Right renal pelvis (tissue), 4 donors: ENCODE measurements around the gene ADAMTS12. TPM values are rescaled to one million over a fixed set of nuclear protein-coding genes. Genes with fewer than 3 reads are reported as not detected.

Source experiments
- DNase-seq, 4 donors: peaks; one replicate each; pipeline ENCODE4 v3.0.0-alpha.2; 2013; ENCODE audit warnings: low read depth in 4 of 4, low spot score in 3 of 4, missing footprints in 1 of 4
- polyA plus RNA-seq, 4 donors: library from polyadenylated mRNA; unstranded; fragments of 120-200 nt; gene quantifications; one replicate each; pipeline ENCODE4 v1.2.1, GENCODE V29; 2013; ENCODE audit not compliant: insufficient read length in 4 of 4

The ADAMTS12 gene
- polyA plus RNA-seq, 4 donors: 14.3 to 17.8 (median 15.9) TPM

DNA sequence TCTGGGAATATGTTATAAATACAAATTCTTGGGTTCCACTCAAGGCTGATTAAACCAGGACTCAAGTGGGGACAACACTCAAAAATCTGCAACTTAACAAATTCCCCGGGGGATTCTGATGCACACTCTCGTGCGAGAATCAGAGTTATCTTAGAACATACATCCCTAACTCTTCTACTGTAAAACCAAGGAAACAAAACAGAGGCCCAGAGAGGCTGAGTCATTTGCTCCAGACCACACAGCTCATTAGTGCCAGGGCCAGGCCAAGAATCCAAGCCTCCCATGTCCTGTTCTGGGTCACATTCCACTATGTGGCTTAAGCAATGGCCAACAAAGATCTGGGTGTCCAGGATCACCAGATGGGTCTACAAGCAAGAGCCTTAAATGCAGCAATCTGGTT lies 166.0 kb downstream of the ADAMTS12 start:
- no peak for DNase-seq

DNA sequence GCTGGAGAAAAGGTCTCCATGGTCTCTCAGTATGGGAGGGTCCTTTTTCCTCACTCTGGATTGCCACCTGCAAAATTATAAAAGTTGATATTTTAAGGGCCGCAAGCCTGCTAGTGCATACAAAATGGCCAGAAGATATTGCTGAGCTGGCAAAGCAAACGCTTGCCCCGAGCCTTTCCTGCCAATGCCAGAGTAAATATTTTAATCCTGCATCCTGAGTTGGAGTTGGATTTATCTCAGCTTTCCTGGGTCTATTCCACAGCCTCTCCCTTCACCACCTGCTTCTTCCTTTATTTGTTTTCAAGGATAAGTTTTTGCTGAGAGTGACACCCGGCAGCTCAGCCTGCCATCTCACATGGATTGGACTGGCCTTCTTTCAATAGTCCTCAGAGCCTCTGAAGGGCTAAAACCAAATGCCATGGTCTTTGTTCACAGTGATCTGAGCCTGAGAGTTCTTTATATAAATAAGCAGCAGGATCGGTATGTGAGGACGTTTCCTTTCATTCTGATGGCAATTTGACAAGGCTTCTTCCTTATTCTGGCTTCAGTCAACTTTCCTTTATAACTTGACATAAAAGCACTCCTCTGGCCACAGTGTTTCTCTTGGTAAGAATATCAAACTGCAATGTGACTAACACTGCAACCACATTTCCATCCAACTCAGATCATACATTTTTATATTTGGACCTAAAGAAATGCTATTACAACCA lies 170.1 kb downstream of the ADAMTS12 start:
- no peak for DNase-seq

DNA sequence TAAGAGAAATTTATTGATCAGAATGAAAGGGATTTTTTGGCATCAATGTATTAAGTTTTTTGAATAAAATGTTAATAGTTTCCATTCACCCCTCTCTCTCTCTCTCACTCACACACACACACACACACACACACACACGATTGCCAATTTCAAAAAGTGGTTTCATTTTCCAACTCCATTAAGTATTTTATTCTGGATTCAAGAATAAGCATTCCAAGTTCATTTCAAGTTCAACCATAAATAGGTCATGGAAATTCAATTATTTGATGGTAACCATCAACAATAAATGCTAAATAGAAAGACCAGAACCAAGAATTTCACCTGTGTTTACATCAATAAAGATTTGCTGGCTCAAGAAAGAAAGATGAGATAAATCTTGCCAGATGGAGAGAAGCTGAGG lies 171.6 kb downstream of the ADAMTS12 start:
- DNase-seq: no peak

DNA sequence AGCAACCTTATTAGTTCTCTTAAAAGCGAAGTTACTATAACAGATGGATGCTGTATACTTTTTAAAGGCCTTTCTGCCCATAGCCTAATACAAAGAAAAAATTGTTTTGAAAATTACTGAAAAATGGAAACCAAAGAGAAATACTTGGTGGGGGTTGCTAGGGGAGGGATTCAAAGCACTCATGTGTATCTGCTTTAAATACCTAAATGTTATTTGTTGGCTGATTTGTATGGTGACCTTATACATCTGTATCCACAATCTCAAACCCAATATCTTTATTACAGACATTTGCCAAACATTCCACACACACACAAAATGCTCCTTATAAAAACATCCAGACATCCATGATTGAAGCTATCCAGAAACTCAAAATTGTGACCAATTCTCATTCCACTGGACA lies 172.0 kb downstream of the ADAMTS12 start:
- no peak for DNase-seq

DNA sequence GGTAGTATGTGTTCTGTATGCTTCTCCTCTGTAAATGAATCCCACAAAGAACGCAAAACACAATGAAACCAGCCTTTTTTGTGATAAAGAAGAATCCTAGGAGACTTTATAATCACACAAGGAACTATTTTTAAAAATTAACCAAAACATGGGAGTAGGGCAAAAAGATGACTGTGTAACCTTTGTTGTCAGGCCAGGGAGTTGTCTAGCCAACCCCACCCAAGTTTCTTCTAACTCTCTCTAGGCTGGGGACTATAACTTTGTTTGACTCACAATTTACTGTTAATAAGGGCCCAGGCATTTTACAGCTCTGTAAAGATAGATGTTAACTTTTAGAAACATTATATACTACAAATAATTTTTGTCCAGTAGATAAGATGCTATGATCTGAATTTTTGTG lies 176.1 kb downstream of the ADAMTS12 start:
- no peak for DNase-seq

DNA sequence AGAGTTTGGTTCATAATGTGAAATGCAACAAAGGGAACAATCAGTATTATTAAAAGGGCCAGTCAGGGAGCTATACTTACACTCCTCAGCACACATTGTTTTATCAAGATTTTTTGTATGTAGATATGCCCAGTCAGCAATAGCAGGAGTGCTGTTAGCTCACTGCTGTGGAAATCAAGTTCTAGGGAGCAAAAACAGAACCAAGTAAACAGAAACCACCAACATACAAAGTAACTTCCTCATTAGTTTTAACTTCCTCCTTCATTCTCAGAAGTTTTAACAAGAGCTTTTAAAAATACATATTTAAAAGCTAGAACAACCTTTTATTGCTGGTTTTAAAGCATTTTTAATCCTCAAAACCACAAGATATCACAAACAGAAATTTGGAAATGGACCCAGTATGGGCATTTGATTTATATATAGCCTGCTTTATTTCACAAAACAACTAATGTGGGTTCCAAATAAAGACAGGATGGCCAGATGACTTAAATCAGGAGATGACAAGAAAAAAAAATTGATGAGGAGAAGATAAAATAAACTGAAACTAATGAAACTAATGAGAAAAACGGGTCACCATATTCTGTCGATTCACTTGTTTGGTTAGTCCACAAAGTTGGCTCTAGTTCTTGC lies 178.5 kb downstream of the ADAMTS12 start:
- no peak for DNase-seq

DNA sequence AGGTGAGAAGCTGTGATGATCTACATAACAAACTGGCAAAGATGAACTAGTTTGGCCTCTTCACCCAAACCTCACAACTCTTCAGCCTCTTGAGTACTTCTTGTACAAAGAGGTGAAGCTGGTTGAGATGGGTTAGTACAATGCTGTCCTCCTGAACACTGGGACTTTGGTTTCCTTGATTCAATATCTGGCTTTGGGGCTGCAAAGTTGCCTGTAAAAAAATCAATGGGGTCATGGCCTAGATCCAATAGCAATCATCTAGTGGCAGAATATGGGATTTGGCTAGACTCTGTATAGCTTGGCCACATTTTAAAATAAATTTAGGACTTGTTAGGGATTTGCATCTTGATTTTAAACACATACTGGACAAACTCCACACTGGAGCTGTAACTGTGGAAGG lies 179.1 kb downstream of the ADAMTS12 start:
- DNase-seq: no peak

DNA sequence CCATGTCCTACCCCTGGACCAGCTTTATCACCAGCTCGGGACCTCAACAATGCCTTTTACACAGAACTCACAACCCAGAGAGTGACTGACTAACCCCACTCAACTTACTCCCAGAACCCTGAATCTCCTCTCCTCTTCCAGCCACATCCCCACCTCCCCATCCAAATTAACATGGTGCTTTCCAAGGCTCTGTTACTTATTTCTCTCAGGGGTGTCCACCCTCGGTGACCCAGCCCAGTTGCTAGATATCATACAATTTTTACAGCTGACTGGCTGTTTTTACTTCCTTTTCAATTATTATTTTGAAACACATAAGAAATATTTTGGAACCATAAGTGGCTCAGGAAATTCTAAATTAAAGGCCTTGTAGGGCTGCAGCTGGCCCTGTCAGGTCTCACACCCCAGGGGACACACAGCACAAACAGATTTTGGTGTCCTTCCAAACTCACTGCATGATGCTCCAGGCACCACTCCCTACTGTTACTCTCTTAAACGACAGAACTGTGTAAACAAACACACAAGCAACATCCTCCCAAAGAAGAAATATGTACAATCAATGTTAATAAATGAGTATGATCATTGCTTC lies 180.6 kb downstream of the ADAMTS12 start:
- DNase-seq: no peak

DNA sequence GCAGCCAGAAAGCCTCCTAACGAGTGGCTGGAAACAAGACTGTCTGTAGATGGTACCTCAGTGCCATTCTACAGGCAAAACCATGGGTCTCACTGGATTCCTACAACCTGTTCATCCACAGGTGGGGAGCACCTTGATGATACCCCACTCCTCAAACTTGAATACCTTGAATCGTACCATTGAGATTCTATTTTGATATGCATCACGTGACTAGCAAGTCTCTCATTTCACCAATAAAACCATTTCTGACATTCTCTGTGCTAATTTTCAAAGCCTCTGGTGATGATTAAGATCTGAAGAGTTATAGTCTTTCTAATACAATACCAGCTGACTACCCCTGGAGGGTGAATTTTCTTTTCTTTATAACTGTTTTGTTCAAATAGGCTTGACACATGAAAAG lies 188.9 kb downstream of the ADAMTS12 start:
- DNase-seq: no peak

DNA sequence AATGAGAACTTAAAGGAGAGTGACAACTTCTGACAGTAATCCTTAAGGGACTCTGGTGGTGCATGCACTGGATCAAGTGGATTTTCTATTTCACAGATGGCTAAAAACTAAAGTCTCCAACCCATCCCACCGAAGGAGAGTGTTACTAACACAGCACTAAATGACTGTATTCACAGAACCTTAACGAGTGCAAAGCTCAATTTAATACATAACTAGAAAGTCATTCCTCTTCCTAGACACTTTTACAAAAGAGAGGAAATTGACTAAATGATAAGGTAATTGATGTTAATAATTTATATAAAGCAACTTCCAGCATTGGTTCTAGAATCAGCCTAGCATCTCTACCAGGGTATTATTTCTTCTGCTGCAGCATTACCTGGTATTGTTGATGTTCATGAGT lies 189.8 kb downstream of the ADAMTS12 start:
- DNase-seq: no peak

DNA sequence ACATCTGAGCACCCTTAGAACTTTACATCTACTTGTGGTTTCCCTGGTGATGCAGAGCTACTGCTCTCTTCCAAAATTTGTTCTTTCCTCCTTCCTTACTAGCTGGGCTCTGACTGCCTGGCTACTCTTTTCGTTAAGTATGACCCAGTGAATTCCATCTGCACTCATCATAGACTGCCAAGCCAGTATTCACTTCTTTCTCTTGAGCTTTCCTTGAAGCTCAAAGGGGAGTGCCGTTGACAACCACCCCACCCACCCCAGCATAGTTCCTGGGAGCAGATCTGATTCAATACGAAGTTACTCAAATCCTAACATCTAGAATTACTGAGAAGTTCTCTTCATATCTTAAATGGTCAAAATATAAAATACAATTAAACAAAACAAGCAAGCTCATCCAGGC lies 190.5 kb downstream of the ADAMTS12 start:
- no peak for DNase-seq

DNA sequence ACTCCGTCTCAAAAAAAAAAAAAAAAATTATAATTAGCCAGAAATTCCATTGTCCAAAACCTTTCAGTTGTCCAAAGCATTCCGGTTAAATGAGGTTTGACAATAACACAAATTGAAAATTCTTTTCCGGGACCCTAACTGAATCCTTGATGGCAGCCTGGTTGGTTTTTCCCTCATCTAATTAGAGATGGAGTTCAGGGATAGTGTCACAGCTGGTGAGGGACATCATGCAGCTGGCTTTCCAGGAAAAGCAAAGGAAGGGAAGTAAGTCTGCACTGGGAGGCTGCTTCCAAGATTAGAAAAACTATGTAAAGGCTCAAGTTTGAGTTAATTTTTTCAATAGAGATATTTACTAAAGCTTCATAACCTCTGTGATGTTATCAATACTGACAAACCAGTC lies 195.4 kb downstream of the ADAMTS12 start:
- no peak for DNase-seq

DNA sequence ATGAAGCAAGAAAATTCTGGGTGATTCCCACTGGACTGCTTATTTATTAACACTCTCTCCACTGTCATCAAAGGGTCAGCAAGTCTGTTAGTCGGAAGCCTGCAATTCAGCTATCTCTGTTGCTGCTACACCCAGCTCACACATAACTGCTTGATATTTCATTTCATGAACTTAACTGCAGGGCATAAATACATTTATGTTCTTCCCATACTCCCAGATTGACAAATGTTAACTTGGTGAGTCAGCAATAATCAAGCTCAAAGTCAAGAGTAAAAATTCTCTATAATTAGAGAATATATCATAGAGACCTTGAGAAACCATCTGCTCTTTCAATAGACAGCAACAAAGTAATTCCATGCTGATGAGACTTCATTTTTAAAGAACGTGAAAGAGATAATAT lies 198.8 kb downstream of the ADAMTS12 start:
- DNase-seq: no peak

DNA sequence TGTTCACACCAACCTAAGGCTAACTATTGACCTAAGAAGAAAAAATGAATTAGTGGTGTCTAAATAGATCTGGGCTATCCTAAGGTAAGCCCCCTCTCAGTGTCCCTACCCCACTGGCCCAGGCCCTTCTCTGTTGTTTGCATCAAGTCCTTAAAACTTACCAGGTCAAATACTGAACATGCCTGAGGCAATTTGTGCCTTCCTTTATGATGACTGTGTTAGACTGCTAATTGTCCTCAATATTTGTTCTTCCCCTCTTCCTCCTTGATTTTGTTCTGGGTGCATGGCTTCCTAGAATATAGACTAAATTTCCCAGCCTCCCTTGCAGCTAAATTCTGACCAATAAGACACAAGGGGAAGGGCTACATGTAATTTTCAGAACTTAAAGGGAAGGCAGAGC lies 199.9 kb downstream of the ADAMTS12 start:
- no peak for DNase-seq

DNA sequence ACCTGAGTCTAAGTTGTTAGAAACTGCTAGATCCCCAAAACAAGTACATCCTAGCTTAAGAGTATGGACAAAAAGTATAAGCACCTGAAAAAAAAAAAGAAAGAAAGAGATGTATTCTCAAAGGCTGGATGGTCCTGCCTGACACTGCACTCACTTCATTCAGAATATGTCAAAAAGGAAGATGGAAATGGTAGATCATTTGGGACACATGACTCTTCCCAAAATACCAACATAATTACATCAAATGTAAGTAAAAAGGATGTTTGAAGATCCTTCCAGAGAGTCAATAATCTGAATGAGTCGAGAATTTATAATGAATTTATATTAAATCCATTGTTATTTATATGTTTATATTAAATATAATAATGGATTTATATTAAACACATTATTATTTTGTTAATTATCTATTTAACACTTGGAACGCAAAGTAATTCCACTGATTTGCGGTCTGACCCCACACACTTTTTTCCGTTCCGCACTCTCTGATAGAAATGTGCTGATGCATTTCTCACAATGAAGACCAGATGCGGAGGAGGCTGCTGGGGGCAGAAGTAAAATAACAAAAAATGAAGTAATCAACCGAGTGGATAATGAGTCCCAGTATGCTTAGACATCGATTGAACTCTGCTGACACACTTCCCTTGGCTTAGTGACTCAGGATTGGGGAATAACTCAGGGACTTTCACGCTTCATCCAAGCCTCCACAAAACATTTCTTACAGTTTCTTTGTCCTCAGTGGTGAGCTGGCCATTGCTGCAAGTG lies 201.2 kb downstream of the ADAMTS12 start:
- no peak for DNase-seq

DNA sequence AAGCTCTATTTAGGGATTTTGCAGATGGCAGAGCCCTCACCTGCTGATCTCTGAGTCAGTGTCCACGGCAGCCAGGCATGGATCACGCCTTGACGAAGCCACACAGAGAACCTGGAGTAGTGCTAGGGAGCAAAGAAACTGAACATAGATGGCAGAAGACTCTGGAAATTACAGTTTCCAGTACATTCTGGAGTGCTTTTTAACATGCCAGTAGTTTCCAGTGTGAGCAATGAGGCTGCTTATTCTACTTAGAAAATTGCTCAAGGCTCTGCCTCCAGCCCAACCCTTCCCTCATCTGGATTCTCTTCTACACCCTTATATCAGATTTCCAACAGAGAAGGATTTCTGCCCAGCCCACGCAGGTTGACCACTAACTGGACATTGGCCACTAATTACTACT lies 203.3 kb downstream of the ADAMTS12 start:
- DNase-seq: no peak

DNA sequence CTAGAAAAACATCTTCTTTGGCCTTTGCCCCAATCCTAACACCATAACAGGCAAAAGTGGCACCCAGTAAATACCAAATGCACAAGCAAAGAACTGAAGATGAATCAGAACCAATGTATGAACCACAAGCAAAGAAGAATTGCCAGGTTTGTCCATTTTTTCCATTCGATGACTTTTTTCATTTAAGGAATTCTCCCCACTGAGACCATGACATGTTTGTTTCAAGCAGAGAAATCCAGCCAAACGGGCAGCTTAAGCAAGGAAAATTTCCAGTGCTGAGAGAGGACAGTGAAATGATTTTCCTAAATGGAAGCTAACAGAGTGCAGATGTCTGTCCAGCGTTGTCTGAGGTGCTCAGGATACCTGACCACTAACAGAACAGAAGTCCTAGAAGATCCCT lies 203.7 kb downstream of the ADAMTS12 start:
- DNase-seq: no peak

DNA sequence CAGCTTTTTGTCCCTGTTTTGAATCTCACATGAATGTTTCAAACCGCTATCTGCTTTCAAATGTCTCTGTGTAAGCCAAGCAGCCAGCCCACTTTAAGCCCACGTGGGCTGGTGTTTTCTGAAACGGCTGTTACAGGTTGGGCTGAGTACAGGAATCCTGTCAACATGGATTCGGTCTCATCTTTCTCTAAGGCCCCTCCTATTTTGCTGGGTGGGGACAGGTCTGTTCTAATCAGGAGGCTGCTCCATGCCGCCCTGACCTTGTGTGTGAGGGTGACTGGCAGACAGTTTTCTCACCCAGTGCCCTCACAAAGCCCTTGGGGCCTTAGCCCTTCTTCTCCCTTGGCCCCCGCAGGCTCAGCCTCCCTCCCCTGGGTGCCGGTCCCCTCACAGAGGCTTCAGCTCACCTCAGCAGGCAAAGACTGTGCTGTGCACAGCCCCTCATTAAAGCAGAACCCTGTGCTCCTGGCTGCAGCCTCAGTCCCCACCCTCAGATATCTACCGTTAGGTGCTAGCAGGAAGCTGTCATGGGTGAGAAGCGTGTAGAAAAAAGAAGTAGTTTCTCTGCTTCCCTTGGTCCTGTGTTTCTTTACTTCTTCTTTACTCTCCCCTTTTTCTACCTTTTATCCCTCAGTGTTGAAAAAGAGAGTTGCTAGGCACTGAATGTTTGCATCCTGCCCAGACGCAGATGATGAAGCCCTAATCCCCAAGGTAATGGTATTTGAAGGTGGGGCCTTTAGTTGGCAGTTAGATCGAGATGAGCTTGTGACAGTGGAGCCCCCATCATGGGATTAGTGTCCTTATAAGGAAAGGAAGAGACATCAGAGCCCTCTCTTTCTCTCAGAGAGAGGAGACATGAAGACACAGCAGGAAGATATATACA lies 205.7 kb downstream of the ADAMTS12 start:
- no peak for DNase-seq

DNA sequence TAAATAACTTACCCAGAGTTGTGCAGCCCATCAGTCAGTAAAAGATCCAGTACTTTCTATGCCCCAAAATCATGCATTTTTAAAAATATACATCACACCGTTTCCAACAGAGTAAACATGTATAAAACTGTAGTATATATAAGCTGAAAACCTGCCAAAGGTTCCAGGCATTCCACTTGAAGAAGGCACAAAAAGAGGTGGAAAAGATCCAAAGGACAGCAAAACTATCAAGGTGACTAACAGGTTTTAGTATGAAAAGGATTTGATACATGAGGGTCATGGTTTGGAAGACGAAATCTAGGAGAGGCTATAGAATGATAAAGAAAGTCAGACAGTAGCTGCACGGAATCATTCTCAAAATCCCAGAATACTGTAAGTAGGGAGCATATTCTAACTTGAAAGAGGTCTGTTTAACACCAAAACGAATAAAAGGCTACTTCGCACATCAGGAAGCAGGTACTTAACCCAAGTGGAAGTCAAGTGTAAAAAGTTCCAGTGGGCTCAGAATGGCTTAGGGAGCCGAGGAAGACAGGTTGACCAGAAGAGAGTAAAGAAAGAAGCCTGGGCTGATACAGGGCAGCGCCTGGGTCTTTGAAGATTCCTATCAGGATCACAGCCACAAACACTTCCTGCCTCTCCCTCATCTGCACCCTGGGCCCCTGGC lies 207.2 kb downstream of the ADAMTS12 start:
- DNase-seq: no peak

DNA sequence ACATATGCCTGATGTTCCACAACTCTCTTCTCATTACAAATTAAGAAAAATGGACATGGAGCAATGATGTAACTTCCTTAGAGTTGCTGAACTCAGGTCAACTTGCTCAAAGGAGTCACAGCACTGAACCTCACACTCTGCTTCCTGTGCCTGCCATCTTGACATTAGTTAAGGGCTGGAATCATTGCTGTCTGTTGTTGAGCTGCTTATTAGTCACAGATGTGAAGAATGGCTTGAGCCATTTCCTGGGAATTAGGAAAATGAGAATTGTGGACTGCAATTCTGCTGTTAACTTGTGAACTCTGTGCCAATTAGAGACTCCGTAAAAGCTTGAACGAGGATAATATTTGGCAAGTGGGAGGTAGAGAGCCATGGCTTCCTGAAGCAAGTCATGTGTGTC lies 212.0 kb downstream of the ADAMTS12 start:
- no peak for DNase-seq
